Activated gamma-delta T cell treated with anti-CD3 and anti-CD28 coated beads, Interleukin-2, amount 50 U/mL, for 16 hours (primary cell): ENCODE measurements around the gene PERCC1.

Experiments
- DNase-seq: peaks from one replicate; pipeline ENCODE4 v3.0.0-alpha.2; 2020; ENCODE audit warnings: low read depth

The PERCC1 gene

GRCh38 chr16:1430759-1431496 lies at the start of gene PERCC1:
PERCC1 (plus strand) TSS chr16:1431078; CDS start chr16:1432594, 1,516 bp downstream.
- DNase-seq: no peak

GRCh38 chr16:1381612-1382406 lies 49.1 kb upstream of the PERCC1 start:
- DNase-seq: no peak

GRCh38 chr16:1383556-1383955 lies 47.3 kb upstream of the PERCC1 start:
- DNase-seq: no peak

GRCh38 chr16:1385232-1385631 lies 45.6 kb upstream of the PERCC1 start:
- DNase-seq: no peak

GRCh38 chr16:1387331-1387730 lies 43.5 kb upstream of the PERCC1 start:
- DNase-seq: no peak

GRCh38 chr16:1389762-1390161 lies 41.1 kb upstream of the PERCC1 start:
- no peak for DNase-seq

- no peak for DNase-seq
Observed at GRCh38 chr16:1390239-1390779, 40.6 kb upstream of the PERCC1 start.

GRCh38 chr16:1392826-1393225 lies 38.1 kb upstream of the PERCC1 start:
- DNase-seq: no peak

- no peak for DNase-seq
Observed at GRCh38 chr16:1393613-1394176, 37.2 kb upstream of the PERCC1 start.

- DNase-seq: no peak
Observed at GRCh38 chr16:1394367-1394951, 36.4 kb upstream of the PERCC1 start.

GRCh38 chr16:1395444-1396031 lies 35.3 kb upstream of the PERCC1 start:
- DNase-seq: no peak

GRCh38 chr16:1397779-1398178 lies 33.1 kb upstream of the PERCC1 start:
- no peak for DNase-seq

GRCh38 chr16:1398351-1398750 lies 32.5 kb upstream of the PERCC1 start:
- no peak for DNase-seq

GRCh38 chr16:1398826-1399581 lies 31.9 kb upstream of the PERCC1 start:
- DNase-seq: no peak

- DNase-seq: no peak
Observed at GRCh38 chr16:1401061-1401757, 29.7 kb upstream of the PERCC1 start.

- DNase-seq: no peak
Observed at GRCh38 chr16:1401758-1402154, 29.1 kb upstream of the PERCC1 start.

- DNase-seq: no peak
Observed at GRCh38 chr16:1403036-1403435, 27.8 kb upstream of the PERCC1 start.

- DNase-seq: no peak
Observed at GRCh38 chr16:1403733-1404132, 27.1 kb upstream of the PERCC1 start.

GRCh38 chr16:1407753-1408152 lies 23.1 kb upstream of the PERCC1 start:
- no peak for DNase-seq

- DNase-seq: peak; percentile 96
Observed at GRCh38 chr16:1408171-1408837, 22.6 kb upstream of the PERCC1 start.
